SH-SY5Y (cell line): Measurements from ENCODE around the gene POLD4.

Experiments
- GATA2 ChIP-seq: IDR thresholded peaks from 2 replicates; pipeline ENCODE4 v1.6.1; 2011; ENCODE audit warnings: mild to moderate bottlenecking, low read depth, low read length
- GATA3 ChIP-seq: IDR thresholded peaks from 2 replicates; pipeline ENCODE4 v1.6.1; 2011; ENCODE audit warnings: low read depth, mild to moderate bottlenecking, low read length, moderate library complexity

- TF ChIP-seq GATA2: no peak
- TF ChIP-seq GATA3: no peak
Measured at GRCh38 chr11:67396587-67397389, 43.4 kb upstream of the POLD4 start.
